LNCAP (cell line): ENCODE results near the gene NDST3.

Experiments
- TF ChIP-seq, protein P1 (sequence below): fragments of 450-650 bp; IDR thresholded peaks from 2 replicates; pipeline ENCODE4 v1.5.1; 2017; ENCODE audit warnings: mild to moderate bottlenecking

Gene NDST3

DNA sequence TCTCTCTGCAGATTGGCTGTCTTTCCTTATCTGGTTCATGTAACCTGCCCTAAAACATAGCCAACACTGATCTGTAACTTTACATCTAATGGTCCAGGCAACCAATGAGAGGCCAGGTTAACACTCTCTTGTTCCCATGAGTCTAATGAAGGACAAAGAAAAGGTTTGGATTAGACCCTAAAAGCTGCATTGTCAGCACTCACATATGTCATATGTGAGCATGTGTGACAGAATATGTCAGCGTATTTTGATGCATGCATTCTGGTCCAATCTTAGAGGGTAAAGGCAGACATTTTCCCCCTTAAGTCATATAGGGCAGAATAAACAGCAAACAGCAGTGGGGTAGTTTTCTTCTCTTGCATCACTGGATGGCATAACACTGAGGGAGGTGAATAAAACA, 3.7 kb downstream of the NDST3 start:
- TF ChIP-seq, protein P1, sequence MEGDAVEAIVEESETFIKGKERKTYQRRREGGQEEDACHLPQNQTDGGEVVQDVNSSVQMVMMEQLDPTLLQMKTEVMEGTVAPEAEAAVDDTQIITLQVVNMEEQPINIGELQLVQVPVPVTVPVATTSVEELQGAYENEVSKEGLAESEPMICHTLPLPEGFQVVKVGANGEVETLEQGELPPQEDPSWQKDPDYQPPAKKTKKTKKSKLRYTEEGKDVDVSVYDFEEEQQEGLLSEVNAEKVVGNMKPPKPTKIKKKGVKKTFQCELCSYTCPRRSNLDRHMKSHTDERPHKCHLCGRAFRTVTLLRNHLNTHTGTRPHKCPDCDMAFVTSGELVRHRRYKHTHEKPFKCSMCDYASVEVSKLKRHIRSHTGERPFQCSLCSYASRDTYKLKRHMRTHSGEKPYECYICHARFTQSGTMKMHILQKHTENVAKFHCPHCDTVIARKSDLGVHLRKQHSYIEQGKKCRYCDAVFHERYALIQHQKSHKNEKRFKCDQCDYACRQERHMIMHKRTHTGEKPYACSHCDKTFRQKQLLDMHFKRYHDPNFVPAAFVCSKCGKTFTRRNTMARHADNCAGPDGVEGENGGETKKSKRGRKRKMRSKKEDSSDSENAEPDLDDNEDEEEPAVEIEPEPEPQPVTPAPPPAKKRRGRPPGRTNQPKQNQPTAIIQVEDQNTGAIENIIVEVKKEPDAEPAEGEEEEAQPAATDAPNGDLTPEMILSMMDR, result no peak

DNA sequence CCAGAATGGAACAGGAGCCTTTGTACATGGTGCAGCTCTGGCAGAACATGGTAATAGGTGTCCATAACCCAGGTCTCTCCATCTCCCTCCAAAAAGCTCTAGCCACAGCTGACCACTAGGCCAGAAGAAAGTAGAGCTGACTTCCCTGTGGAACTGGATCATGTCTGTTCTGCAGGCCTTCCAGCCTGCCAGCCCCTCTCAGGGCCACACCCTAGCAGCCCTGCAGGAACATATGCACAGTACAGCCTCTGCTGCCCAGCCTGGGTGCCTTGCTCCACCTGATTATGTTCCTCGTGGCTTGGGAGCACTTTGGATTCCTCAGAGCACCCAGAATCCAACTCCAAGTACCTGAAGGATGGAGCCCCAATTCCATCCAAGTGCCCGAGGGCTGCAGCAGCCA, 12.0 kb downstream of the NDST3 start:
- TF ChIP-seq, protein P1, result no peak

- TF ChIP-seq, protein P1, result no peak
Observed at GRCh38 chr4:118047043-118047442, 12.8 kb downstream of the NDST3 start.

DNA sequence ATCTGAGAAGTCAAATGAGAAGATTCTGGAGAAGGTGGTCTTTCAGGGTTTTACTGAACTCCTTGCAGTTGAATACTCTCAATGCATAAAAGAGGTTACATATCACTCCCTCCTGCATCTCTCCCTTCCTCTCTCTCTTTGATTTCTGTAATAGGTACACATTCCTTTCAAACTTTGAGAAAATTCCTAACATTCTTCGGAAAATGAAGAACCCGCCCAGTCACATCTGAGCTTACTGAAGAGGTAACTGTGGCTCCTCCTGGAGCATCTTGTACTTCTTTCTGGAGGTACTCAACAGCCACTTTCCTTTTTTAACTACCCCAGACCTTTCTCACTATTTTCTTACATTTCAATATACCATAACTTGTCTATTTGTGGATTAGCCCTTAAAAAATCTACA, 24.7 kb downstream of the NDST3 start:
- TF ChIP-seq, protein P1, result no peak

GRCh38 chr4:118059397-118059796, 25.1 kb downstream of the NDST3 start:
- TF ChIP-seq, protein P1, result no peak

GRCh38 chr4:118076958-118077766, 42.9 kb downstream of the NDST3 start:
- TF ChIP-seq, protein P1, result peak; percentile 63

DNA sequence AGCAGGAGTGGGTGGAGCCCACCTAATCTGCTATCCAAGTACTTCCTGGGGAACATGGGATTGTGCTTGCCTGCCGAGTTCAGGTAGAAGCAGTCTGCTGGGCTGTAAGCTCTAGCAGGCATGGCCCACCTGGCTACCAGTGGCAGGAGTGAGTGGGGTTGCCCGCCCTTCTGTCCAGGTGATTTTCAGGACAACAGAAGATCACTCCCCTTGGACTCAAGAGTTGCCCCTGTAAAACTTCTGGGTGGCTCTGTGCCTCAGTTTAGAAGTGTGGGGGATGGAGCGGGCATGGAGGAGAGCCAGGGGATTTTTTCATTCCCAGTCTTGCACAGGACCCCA, 43.5 kb downstream of the NDST3 start:
- TF ChIP-seq, protein P1, result no peak

- TF ChIP-seq, protein P1, result no peak
Observed at GRCh38 chr4:118081434-118081833, 47.1 kb downstream of the NDST3 start.
